IMR-90 (cell line): ENCODE results near the gene FOXL2NB. TPM values are rescaled to one million over a fixed set of nuclear protein-coding genes. Genes with fewer than 3 reads are reported as not detected.
A peak's percentile ranks its signal among the peaks of the same experiment; 100 is the strongest.

ENCODE experiments used
- ATAC-seq: fragments of 200-7000 bp; cut with Tn5 transposase; 2 replicates; pipeline ENCODE4 v1.9.1; 2020; ENCODE audit warnings: low read depth, mild to moderate bottlenecking, moderate library complexity
- BruUV-seq: library from RNA; stranded (reverse); fragments of 400-500 nt; replicated peaks from 2 replicates; lab custom pipeline; 2021; lab: Mats Ljungman, UMichigan
- CTCF ChIA-PET: fragments of 300-600 bp; formaldehyde crosslinking; extraction: SDS; loops from one replicate; lab custom pipeline; 2021; ENCODE audit warnings: antibody characterized with exemption; lab: Yijun Ruan, JAX
- POLR2A ChIA-PET: fragments of 300-600 bp; sonication (Branson Sonifier 250); formaldehyde crosslinking; loops from one replicate; lab custom pipeline; 2022; ENCODE audit warnings: antibody characterized with exemption; ENCODE audit not compliant: unreplicated experiment; lab: Charles Lee
- DNase-seq: peaks from one replicate; pipeline ENCODE4 v3.0.0; 2013
- H2AFZ ChIP-seq: replicated peaks from 2 replicates; pipeline ENCODE3; 2013; ENCODE audit warnings: low read length, mild to moderate bottlenecking; ENCODE audit not compliant: poor library complexity
- H2AK5ac ChIP-seq: 2 replicates; pipeline ENCODE4 v1.6.1; 2013; ENCODE audit warnings: low read depth, low read length, inconsistent platforms
- H2AK9ac ChIP-seq: replicated peaks from 2 replicates; pipeline ENCODE3; 2013; ENCODE audit warnings: mild to moderate bottlenecking, low read depth, low read length, moderate library complexity; ENCODE audit not compliant: poor library complexity
- H2BK120ac ChIP-seq: 2 replicates; pipeline ENCODE4 v1.6.1; 2013; ENCODE audit warnings: low read depth, low read length, inconsistent platforms
- H2BK15ac ChIP-seq: 3 replicates; pipeline ENCODE4 v1.6.1; 2013; ENCODE audit warnings: low read depth, low read length, inconsistent platforms
- H2BK20ac ChIP-seq: 2 replicates; pipeline ENCODE4 v1.6.1; 2013; ENCODE audit warnings: low read depth, mild to moderate bottlenecking, inconsistent platforms, low read length, moderate library complexity
- H2BK5ac ChIP-seq: 2 replicates; pipeline ENCODE4 v1.6.1; 2013; ENCODE audit warnings: mild to moderate bottlenecking, low read depth, low read length, inconsistent platforms; ENCODE audit not compliant: poor library complexity, severe bottlenecking
- H3K14ac ChIP-seq: replicated peaks from 2 replicates; pipeline ENCODE4 v1.6.1; 2013; ENCODE audit warnings: low read depth, low read length, inconsistent platforms
- H3K18ac ChIP-seq: 2 replicates; pipeline ENCODE4 v1.6.1; 2013; ENCODE audit warnings: low read depth, low read length, control low read depth
- H3K23ac ChIP-seq: 2 replicates; pipeline ENCODE4 v1.6.1; 2013; ENCODE audit warnings: low read depth, low read length, inconsistent platforms
- H3K27ac ChIP-seq: 2 replicates; pipeline ENCODE4 v1.5.1; 2013; ENCODE audit warnings: mild to moderate bottlenecking, control low read depth, low read length; ENCODE audit not compliant: insufficient read depth
- H3K27me3 ChIP-seq: 2 replicates; pipeline ENCODE4 v1.6.1; 2013; ENCODE audit warnings: low read length; ENCODE audit not compliant: control insufficient read depth, insufficient read depth
- H3K36me3 ChIP-seq: 2 replicates; pipeline ENCODE4 v1.6.1; 2013; ENCODE audit warnings: low read length, mixed read lengths; ENCODE audit not compliant: control insufficient read depth, insufficient read depth
- H3K4ac ChIP-seq: 2 replicates; pipeline ENCODE4 v1.6.1; 2013; ENCODE audit warnings: low read depth, low read length, inconsistent platforms
- H3K4me1 ChIP-seq: 2 replicates; pipeline ENCODE4 v1.6.1; 2013; ENCODE audit warnings: low read length, mixed read lengths; ENCODE audit not compliant: control insufficient read depth, insufficient read depth
- H3K4me2 ChIP-seq: 2 replicates; pipeline ENCODE4 v1.6.1; 2013; ENCODE audit warnings: low read depth, mild to moderate bottlenecking, control low read depth, low read length, moderate library complexity
- H3K4me3 ChIP-seq: 2 replicates; pipeline ENCODE4 v1.5.1; 2013; ENCODE audit warnings: low read depth, mild to moderate bottlenecking, control low read depth, low read length, moderate library complexity; ENCODE audit not compliant: insufficient read depth
- H3K56ac ChIP-seq: 2 replicates; pipeline ENCODE4 v1.6.1; 2013; ENCODE audit warnings: low read length, inconsistent platforms; ENCODE audit not compliant: insufficient read depth; ENCODE audit errors: extremely low read depth
- H3K79me1 ChIP-seq, 2 experiments: 2 replicates each; pipeline ENCODE4 v1.6.1; 2013; ENCODE audit warnings: low read length in 2 of 2, inconsistent platforms in 1 of 2, low read depth in 1 of 2
- H3K9ac ChIP-seq: 2 replicates; pipeline ENCODE4 v1.6.1; 2013; ENCODE audit warnings: low read depth, low read length, control low read depth
- H3K9me1 ChIP-seq: 2 replicates; pipeline ENCODE4 v1.6.1; 2013; ENCODE audit warnings: low read length, inconsistent platforms; ENCODE audit not compliant: insufficient read depth
- H3K9me3 ChIP-seq: 2 replicates; pipeline ENCODE4 v1.6.1; 2013; ENCODE audit warnings: low read length; ENCODE audit not compliant: control insufficient read depth, insufficient read depth
- H4K20me1 ChIP-seq: 2 replicates; pipeline ENCODE4 v1.6.1; 2013; ENCODE audit warnings: low read length, inconsistent platforms; ENCODE audit not compliant: insufficient read depth
- H4K5ac ChIP-seq: 2 replicates; pipeline ENCODE4 v1.6.1; 2013; ENCODE audit warnings: mild to moderate bottlenecking, low read depth, low read length, control low read depth
- H4K8ac ChIP-seq, 2 experiments: 2 replicates each; pipeline ENCODE4 v1.6.1; 2013; ENCODE audit warnings: low read depth in 2 of 2, low read length in 2 of 2, control low read depth in 1 of 2, inconsistent platforms in 1 of 2
- H4K91ac ChIP-seq: 2 replicates; pipeline ENCODE4 v1.6.1; 2013; ENCODE audit warnings: low read depth, low read length, inconsistent platforms; ENCODE audit not compliant: insufficient read depth
- BHLHE40 ChIP-seq: fragments of 150-350 bp; IDR thresholded peaks from 2 replicates; pipeline ENCODE4 v1.6.1; 2016; ENCODE audit warnings: mild to moderate bottlenecking, low read depth, low read length
- CEBPB ChIP-seq: IDR thresholded peaks from 2 replicates; pipeline ENCODE4 v1.6.1; 2012; ENCODE audit warnings: low read depth, low read length, improper control_type of control experiment
- CHD1 ChIP-seq: IDR thresholded peaks from 2 replicates; pipeline ENCODE4 v1.6.1; 2012; ENCODE audit warnings: low read depth, low read length, improper control_type of control experiment
- CTCF ChIP-seq: conservative IDR thresholded peaks from 2 replicates; pipeline ENCODE4 v1.5.1; 2012; ENCODE audit warnings: mild to moderate bottlenecking, low read depth, low read length, improper control_type of control experiment
- ELK1 ChIP-seq: fragments of 150-350 bp; IDR thresholded peaks from 2 replicates; pipeline ENCODE4 v1.6.1; 2016; ENCODE audit warnings: low read depth, mild to moderate bottlenecking, low read length, moderate library complexity, borderline replicate concordance
- FOS ChIP-seq: fragments of 150-350 bp; IDR thresholded peaks from 2 replicates; pipeline ENCODE4 v1.6.1; 2016; ENCODE audit warnings: low read depth, low read length
- MAFK ChIP-seq: IDR thresholded peaks from 2 replicates; pipeline ENCODE4 v1.6.1; 2012; ENCODE audit warnings: low read depth, low read length, improper control_type of control experiment
- MAZ ChIP-seq: IDR thresholded peaks from 2 replicates; pipeline ENCODE4 v1.6.1; 2012; ENCODE audit warnings: low read depth, mild to moderate bottlenecking, low read length, improper control_type of control experiment, moderate library complexity, borderline replicate concordance
- MXI1 ChIP-seq: IDR thresholded peaks from 2 replicates; pipeline ENCODE4 v1.6.1; 2012; ENCODE audit warnings: low read depth, mild to moderate bottlenecking, low read length, moderate library complexity, borderline replicate concordance
- NFE2L2 ChIP-seq: fragments of 150-350 bp; IDR thresholded peaks from 2 replicates; pipeline ENCODE4 v1.6.1; 2016; ENCODE audit warnings: low read depth, mild to moderate bottlenecking, low read length
- POLR2A ChIP-seq: IDR thresholded peaks from 2 replicates; pipeline ENCODE4 v1.6.1; 2012; ENCODE audit warnings: mild to moderate bottlenecking, low read depth, low read length
- RAD21 ChIP-seq: IDR thresholded peaks from 2 replicates; pipeline ENCODE4 v1.6.1; 2012; ENCODE audit warnings: low read length, improper control_type of control experiment
- RCOR1 ChIP-seq: IDR thresholded peaks from 2 replicates; pipeline ENCODE4 v1.6.1; 2012; ENCODE audit warnings: mild to moderate bottlenecking, low read length, improper control_type of control experiment; ENCODE audit not compliant: insufficient replicate concordance
- RFX5 ChIP-seq: IDR thresholded peaks from 2 replicates; pipeline ENCODE4 v1.8.0; 2012; ENCODE audit warnings: low read depth, mild to moderate bottlenecking, low read length, moderate library complexity
- SMC3 ChIP-seq: fragments of 150-350 bp; IDR thresholded peaks from 2 replicates; pipeline ENCODE4 v1.6.1; 2016; ENCODE audit warnings: low read depth, mild to moderate bottlenecking, antibody characterized with exemption, low read length, moderate library complexity
- USF2 ChIP-seq: fragments of 150-350 bp; IDR thresholded peaks from 2 replicates; pipeline ENCODE4 v1.6.1; 2017; ENCODE audit warnings: mild to moderate bottlenecking, antibody characterized with exemption, low read length, low read depth
- WGBS, 2 experiments: methylation state at CpG; one replicate each; pipeline versions ENCODE4 v1.1.5 to v1.1.7; 2013; ENCODE audit warnings: missing lambda C conversion rate in 2 of 2; ENCODE audit not compliant: insufficient read length in 1 of 2; ENCODE audit errors: extremely low coverage in 2 of 2; 5-methylcytosine and 5-hydroxymethylcytosine counted together
- dilution Hi-C: fragments of 300-500 bp; cut with HindIII; formaldehyde crosslinking; loops from one replicate; pipeline ENCODE4 v1.14.3; 2018; ENCODE audit warnings: low sequenced_read_pairs; ENCODE audit not compliant: unreplicated experiment
- in situ Hi-C: fragments of 300-500 bp; cut with MboI; formaldehyde crosslinking; loops from 3 replicates; pipeline ENCODE4 v1.14.3; 2019; ENCODE audit warnings: low sequenced_read_pairs, inconsistent platforms, mixed read lengths
- intact Hi-C: fragments of 100-400 bp; cut with micrococcal nuclease; formaldehyde crosslinking; loops from 2 replicates; pipeline ENCODE4 v1.10.0; 2022
- polyA plus RNA-seq, 3 experiments: library from polyadenylated mRNA; depleted of rRNA; stranded (reverse); fragments of >200 nt; gene quantifications; 2 replicates each; pipeline ENCODE4 v1.2.3, GENCODE V29; 2012; ENCODE audit warnings: low replicate concordance in 1 of 3
- total RNA-seq: library from RNA; depleted of rRNA; stranded (reverse); fragments of >200 nt; gene quantifications from 2 replicates; pipeline ENCODE4 v1.2.3, GENCODE V29; 2012

FOXL2NB gene
- total and polyA plus RNA-seq, 2 of the 4 experiments (the other 2 are of a cell fraction), result under 0.01 to 0.05 TPM

- Histone ChIP-seq H3K9me3 (no peaks in the 10 kb centered on the region), H2AK9ac (no peak overlapping the region), H2AK5ac (no peak overlapping the region), H3K14ac (no peak overlapping the region), H3K36me3 (no peaks in the 10 kb centered on the region), H3K79me1 (no peaks in the 10 kb centered on the region), H4K8ac (no peak overlapping the region), H2BK20ac (no peak overlapping the region), H2BK15ac (no peak overlapping the region), H3K27ac (no peak overlapping the region), H3K4ac (no peak overlapping the region), H2BK120ac (no peak overlapping the region), H3K23ac (no peak overlapping the region), H2BK5ac (no peak overlapping the region), H3K4me2 (no peak overlapping the region), H4K5ac (no peak overlapping the region), H4K91ac (no peak overlapping the region), H2AFZ (peak overlapping the region; percentile 3), H3K9ac (no peak overlapping the region), H3K4me3 (no peak overlapping the region), H3K4me1 (no peaks in the 10 kb centered on the region), H3K18ac (no peak overlapping the region), H3K9me1 (no peaks in the 10 kb centered on the region), H4K20me1 (no peaks in the 10 kb centered on the region), H3K27me3 (peaks cover 32% of the 10 kb centered on the region), H3K56ac (no peak overlapping the region)
- intact Hi-C loops (no loop called here), in situ Hi-C loops (loop anchor here (10.0 kb wide), 2 partner anchors 434 to 864 kb away; no protein-coding TSS in a partner anchor), dilution Hi-C loops (no loop called here)
- DNase-seq (no peak), ATAC-seq (no peak)
- BruUV-seq, result no TSS peak
- POLR2A ChIA-PET, result no interaction called here
- CTCF ChIA-PET, result no interaction called here
- WGBS, 2 experiments, result 85% methylated on average over 21 of the region's 42 CpGs; no CpG with 5 or more reads in 1 of the 2 experiments
- TF ChIP-seq MAFK (no peak), CHD1 (no peak), NFE2L2 (no peak), ELK1 (no peak), SMC3 (no peak), BHLHE40 (no peak), MAZ (no peak), POLR2A (no peak), FOS (no peak), USF2 (no peak), CEBPB (no peak), CTCF (no peak), RFX5 (no peak), MXI1 (no peak), RCOR1 (no peak), RAD21 (no peak)
These were observed 18.2 kb upstream of the FOXL2NB start for GRCh38 chr3:138928727-138929372.
